Forelimb muscle (tissue), 1 donor: ENCODE data around the gene KIAA0753. TPM values are rescaled to one million over a fixed set of nuclear protein-coding genes. Genes with fewer than 3 reads are reported as not detected.

ENCODE experiments used
- DNase-seq: peaks from one replicate; pipeline ENCODE4 v3.0.0-alpha.2; 2013; ENCODE audit warnings: low read depth
- polyA plus RNA-seq: library from polyadenylated mRNA; unstranded; fragments of 120-200 nt; gene quantifications from one replicate; pipeline ENCODE4 v1.2.1, GENCODE V29; 2013; ENCODE audit not compliant: insufficient read length

The KIAA0753 gene
- polyA plus RNA-seq, 1 donor, result 9.4 TPM

DNA sequence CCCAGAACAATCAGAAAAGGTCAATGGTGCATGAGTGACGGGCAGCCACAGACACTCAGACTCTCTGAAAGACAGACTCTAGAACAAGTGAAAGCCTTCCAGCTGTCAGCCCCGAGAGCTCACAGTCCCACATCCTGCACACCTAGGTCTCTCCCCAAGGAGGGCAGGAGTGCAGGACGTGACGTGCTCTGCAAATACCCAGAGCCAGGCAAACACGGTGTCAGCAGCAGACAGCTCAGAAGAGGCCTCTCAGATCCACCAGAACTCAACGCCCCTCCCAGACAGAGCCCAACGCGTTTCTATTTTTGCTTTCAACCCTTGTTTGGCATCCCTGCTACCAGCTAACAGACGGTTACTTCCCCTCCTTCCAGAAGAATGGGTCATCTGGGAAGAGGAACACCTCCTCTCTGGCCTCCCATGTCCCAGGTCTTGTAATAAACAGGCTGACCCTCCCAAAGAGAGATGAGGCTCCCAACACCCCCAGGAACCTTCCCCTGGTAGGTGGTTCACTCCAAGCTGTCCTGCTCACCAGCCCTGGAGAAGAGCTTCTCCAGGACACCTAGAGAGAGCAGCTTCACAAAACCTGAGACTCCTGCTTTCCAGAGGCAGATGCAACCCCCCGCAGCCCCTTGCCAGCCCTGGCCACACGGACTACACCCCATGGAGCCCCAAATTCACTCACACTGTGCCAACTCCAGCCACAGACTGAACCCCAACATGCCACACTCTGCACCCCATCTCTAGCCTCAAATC lies 91.8 kb downstream of the KIAA0753 start:
- DNase-seq, result no peak

DNA sequence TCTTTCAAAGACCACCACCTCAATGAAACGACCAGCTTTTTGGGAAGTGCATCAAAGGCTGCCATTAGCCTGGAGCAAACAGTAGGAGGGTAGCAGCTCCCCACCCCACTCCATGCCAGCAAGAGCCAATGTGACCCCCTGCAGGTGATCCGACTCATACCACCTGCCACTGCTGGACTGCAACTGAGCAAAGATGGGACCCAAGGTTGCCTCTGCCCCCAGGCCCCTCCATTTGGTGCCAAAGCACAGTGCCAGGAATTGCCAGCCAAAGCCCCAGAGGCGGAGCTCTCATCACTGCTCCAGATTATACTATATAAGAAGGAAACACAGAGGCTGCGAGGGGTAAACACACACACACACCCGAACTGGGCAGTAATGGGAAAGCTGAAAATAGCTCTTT lies 92.5 kb downstream of the KIAA0753 start:
- DNase-seq, result no peak

GRCh38 chr17:6547336-6547735 lies 93.2 kb downstream of the KIAA0753 start:
- no peak for DNase-seq

DNA sequence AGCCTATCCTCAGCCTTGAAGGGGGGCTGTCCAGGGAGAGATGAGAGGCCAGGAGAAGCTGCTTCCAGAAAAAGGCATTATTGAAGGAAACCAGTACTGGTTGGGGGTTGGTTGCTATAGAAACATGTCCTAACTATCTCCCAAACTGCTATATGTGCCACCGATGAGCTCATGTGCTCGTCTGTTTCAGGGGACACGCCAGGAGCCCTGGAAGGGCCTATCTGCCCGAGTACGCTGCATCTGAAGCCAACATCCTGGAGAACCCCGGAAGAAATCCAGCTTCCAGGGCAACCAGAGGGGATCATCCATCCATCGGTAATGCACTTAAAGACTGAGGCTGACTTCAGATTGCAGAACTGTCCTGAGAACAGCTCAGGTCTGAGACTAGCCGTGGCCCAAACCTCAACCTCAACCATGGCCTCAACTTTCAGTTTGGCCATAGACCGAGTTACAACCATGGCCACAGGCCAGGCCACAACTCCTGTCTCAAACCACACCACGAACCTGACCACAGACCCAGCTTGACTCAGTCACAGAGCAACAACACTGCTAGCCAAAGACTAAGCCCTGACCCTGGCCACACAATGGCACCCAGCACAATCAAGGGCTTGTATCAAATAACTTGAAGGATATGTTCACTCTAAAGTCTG lies 94.3 kb downstream of the KIAA0753 start:
- DNase-seq, result no peak

DNA sequence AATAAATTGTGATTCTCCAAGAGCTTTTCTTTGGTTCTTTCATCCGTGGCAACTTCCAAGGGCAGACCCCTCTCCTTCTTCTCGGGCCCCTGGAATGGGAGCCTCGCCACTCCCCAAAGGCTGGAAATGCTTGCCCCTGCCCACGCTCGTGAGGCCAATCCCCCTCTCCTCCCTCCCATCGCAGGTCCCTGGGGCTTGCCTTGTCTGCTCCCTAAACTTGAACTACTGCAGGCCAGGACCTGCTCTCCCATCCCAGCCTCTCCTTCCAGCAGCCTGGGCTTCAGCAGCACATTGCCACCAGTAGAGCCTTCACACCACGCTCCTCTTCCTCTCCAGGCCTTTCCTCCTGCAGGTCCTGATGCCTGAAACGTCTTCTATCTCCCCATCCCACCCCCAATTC lies 95.2 kb downstream of the KIAA0753 start:
- DNase-seq, result no peak

DNA sequence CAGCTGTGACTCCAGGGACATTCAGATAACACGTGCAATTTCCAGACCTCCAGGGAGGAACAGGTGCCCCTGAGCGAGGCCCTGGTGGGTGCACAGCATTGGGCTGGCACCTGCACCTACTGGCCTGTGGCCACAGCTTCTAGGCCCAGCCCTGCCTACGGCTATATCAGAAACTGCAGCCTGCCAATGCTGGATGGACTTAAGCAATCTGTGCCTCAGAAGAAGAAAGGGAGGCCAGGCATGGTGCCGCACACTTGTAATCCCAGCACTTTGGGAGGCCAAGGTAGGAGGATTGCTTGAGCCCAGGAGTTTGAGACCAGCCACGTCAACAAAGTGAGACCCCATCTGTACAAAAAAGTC lies 96.5 kb downstream of the KIAA0753 start:
- no peak for DNase-seq

- DNase-seq, result no peak
Observed at GRCh38 chr17:6543079-6544010, 97.2 kb downstream of the KIAA0753 start.

- DNase-seq, result no peak
Observed at GRCh38 chr17:6542577-6542976, 97.9 kb downstream of the KIAA0753 start.

DNA sequence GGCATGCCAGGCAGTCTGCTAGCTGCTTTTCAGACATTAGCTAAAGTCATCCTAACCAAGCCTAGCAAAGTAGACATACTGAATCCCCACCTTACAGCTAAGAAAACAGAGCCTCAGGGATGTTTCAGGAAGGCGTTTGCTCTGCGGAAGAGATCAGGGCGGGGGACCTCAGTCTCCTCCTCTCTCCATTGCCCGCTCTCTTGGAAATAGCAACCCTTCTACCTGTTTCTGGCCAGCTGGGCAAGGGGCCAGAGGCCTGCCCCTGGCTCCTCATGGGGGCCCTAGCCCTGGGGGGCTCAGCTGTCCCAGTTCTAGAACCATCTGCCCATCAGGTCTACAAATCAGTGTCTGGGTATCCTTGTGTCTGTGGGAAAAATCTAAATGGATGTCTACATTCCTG lies 98.6 kb downstream of the KIAA0753 start:
- DNase-seq, result no peak

DNA sequence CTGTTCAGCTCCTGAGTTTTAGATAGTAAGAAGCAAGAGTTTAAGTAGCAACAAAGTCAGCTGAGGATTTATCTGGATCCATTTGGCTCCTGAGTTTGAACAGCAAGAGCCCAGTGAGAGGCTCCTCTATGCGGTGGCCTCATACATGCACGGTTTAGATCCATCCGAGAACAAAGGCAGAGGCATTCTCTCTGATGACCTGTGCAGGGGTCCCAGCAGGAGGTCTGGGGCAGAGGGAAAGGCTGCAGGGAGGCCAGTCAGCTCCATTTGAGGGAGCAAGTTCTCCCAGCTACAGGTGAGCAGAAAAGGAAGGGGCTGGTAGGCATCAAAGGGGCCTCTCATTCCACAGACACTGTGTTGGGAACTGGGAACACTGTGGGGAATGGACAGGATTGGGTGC lies 100.6 kb downstream of the KIAA0753 start:
- DNase-seq, result no peak

DNA sequence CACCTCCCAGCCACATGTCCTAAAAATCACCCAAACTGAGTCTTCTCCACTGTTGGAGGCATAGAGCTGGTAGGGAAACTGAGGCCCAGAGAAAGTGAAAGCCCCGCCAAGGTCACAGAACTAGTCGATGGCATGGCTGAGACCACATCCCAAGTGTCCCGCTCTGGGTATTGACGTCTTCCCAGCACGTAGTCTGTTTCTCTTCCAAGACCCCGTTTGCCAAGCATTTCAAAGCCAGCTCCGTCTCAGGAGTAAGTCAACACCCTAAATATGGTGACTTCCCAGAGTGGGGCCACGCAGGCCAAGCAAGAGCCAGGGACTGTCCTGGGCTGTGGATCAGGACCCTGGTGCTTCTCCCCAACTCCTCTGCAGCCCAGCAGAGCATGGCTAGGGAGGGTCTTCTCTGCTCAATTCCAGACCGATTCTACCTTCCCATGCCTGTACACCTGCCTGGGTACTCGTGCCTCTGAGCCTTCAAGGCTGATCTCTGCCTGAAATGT lies 103.9 kb downstream of the KIAA0753 start:
- DNase-seq, result no peak

DNA sequence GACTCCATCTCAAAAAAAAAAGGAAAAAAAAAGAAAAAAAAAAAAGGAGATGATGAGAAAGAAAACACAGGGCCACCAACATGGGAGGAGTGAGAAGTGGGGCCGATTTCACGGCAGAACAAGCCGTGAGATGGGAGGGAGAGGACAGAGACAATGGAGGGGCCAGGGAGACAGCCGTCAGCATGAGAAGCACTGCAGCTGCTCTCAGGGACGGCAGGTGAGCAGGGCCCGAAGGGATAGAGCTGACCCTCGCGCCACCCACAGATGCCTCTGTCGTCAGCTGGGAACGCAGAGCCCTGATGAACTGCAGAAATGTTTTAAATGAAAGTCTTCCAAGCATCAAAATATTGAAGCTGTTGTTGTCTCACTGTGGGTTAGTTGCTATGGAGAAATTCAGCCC lies 104.5 kb downstream of the KIAA0753 start:
- DNase-seq, result no peak

DNA sequence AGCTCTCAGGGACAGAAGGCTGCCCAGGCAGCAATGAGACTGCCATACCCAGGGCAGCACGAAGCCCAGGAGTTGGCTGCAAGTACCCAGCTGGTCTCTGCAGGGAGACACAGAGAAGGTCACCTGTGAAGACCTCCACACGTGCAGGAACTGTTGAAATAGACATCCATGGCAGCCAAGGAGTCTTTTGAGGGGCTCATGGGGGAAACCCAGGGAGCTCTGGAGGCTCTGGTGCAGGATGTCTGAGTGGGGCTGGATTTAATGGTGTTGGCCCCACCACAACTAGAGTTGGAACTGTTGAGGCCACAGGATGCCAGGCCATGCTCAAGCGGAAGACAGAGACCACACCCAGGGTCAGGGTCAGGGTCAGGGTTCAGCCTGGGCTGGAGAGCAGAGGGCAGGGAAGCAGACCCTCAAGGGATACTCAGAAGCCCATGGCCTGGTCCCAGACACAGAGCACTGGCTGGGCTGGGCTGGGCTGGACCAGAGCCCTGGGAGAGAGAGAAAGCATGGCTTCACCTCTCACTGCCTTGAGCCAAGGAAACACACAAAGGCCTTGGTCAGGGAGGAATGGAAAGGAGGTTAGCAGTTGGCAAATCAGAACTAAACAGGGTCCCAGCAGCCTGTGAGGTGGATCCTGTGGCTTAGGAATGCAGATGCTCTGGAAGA lies 105.5 kb downstream of the KIAA0753 start:
- no peak for DNase-seq

- no peak for DNase-seq
Observed at GRCh38 chr17:6532441-6532885, 108.0 kb downstream of the KIAA0753 start.

GRCh38 chr17:6531575-6531974 lies 108.9 kb downstream of the KIAA0753 start:
- DNase-seq, result no peak

GRCh38 chr17:6530324-6530920 lies 110.1 kb downstream of the KIAA0753 start:
- no peak for DNase-seq

DNA sequence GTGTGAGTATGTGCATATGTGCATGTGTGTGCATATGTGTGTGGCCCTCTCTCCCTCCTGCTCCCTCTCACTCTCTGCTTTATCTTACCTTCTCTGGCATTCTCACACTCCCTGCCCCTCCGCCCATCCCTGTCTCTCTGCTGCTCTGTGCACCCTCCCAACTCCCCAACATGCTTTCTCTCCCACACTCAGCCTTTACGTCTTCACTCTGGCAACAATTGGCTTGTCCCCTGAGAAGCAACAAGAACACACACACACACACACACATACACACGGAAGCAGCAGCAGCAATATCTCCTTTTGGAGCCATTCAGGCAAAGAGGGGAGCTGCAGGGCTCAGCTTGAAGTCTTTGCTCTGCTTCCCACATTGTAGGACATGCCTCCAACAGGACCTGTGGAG lies 112.0 kb downstream of the KIAA0753 start:
- no peak for DNase-seq
